GM18517 (cell line): ENCODE measurements around the gene CHERP.
"Not testable (repeated sequence)": the region's sequence is repeated elsewhere in the genome, so short reads cannot be mapped to it uniquely, and the experiment has no call there.

Source experiments
- ATAC-seq: cut with Tn5 transposase; IDR thresholded peaks from one replicate; pipeline ENCODE4 v1.9.1; 2021; ENCODE audit warnings: mild to moderate bottlenecking, moderate library complexity; ENCODE audit not compliant: unreplicated experiment

Gene CHERP

GRCh38 chr19:16521715-16522289, 20.4 kb downstream of the CHERP start:
- ATAC-seq, result no peak

- no peak for ATAC-seq
These were observed 21.1 kb downstream of the CHERP start for GRCh38 chr19:16520986-16521624.

- no peak for ATAC-seq
These were observed 21.9 kb downstream of the CHERP start for GRCh38 chr19:16520074-16520973.

GRCh38 chr19:16519230-16519687, 23.0 kb downstream of the CHERP start:
- no peak for ATAC-seq

- no peak for ATAC-seq
These were observed 23.6 kb downstream of the CHERP start for GRCh38 chr19:16518483-16519229.

- ATAC-seq, result no peak
These were observed 24.2 kb downstream of the CHERP start for GRCh38 chr19:16518061-16518460.

- no peak for ATAC-seq
These were observed 25.2 kb downstream of the CHERP start for GRCh38 chr19:16516923-16517610.

- ATAC-seq, result no peak
These were observed 25.9 kb downstream of the CHERP start for GRCh38 chr19:16516381-16516780.

- ATAC-seq, result no peak
These were observed 27.7 kb downstream of the CHERP start for GRCh38 chr19:16514383-16515019.

- ATAC-seq, result not testable (repeated sequence)
These were observed 29.6 kb downstream of the CHERP start for GRCh38 chr19:16512611-16513010.

- no peak for ATAC-seq
These were observed 32.8 kb downstream of the CHERP start for GRCh38 chr19:16509141-16510061.

- no peak for ATAC-seq
These were observed 33.7 kb downstream of the CHERP start for GRCh38 chr19:16508546-16508945.

GRCh38 chr19:16506961-16507360, 35.3 kb downstream of the CHERP start:
- no peak for ATAC-seq

- not testable (repeated sequence) for ATAC-seq
These were observed 36.1 kb downstream of the CHERP start for GRCh38 chr19:16506161-16506560.

GRCh38 chr19:16504271-16504670, 38.0 kb downstream of the CHERP start:
- no peak for ATAC-seq

- ATAC-seq, result no peak
These were observed 44.4 kb downstream of the CHERP start for GRCh38 chr19:16497837-16498236.

- ATAC-seq, result no peak
These were observed 45.2 kb downstream of the CHERP start for GRCh38 chr19:16497042-16497441.

GRCh38 chr19:16496613-16496983, 45.6 kb downstream of the CHERP start:
- no peak for ATAC-seq
